Panc1 (cell line): ENCODE results near the gene ATXN1. TPM values are rescaled to one million over a fixed set of nuclear protein-coding genes. Genes with fewer than 3 reads are reported as not detected.

Experiments used
- ATAC-seq: fragments of 200-7000 bp; cut with Tn5 transposase; 2 replicates; pipeline ENCODE4 v1.9.1; 2020; ENCODE audit warnings: mild to moderate bottlenecking, moderate library complexity
- BruUV-seq: library from RNA; stranded (reverse); fragments of 400-500 nt; replicated peaks from 2 replicates; lab custom pipeline; 2021; lab: Mats Ljungman, UMichigan
- CTCF ChIA-PET: fragments of 300-600 bp; sonication (Branson Sonifier 250); formaldehyde crosslinking; loops from one replicate; lab custom pipeline; 2022; ENCODE audit warnings: antibody characterized with exemption; lab: Charles Lee
- POLR2A ChIA-PET: fragments of 300-600 bp; sonication (Branson Sonifier 250); formaldehyde crosslinking; loops from one replicate; lab custom pipeline; 2022; ENCODE audit warnings: antibody characterized with exemption; lab: Charles Lee
- DNase-seq: peaks from one replicate; pipeline ENCODE4 v3.0.0-alpha.2; 2010; ENCODE audit warnings: low read depth, low spot score
- H3K27ac ChIP-seq: 2 replicates; pipeline ENCODE4 v1.5.1; 2011; ENCODE audit warnings: mild to moderate bottlenecking, low read length, inconsistent platforms
- H3K27me3 ChIP-seq: fragments of 200-500 bp; sonication (Bioruptor generic); 2 replicates; pipeline ENCODE4 v1.6.0; 2014; ENCODE audit warnings: low read length, inconsistent platforms; ENCODE audit not compliant: control insufficient read depth, insufficient read depth
- H3K36me3 ChIP-seq: fragments of 200-500 bp; sonication (Bioruptor generic); 2 replicates; pipeline ENCODE4 v1.5.1; 2014; ENCODE audit warnings: inconsistent platforms, mild to moderate bottlenecking, low read length, moderate library complexity; ENCODE audit not compliant: control insufficient read depth, insufficient read depth
- H3K4me1 ChIP-seq: 2 replicates; pipeline ENCODE4 v1.5.1; 2011; ENCODE audit warnings: inconsistent platforms, mild to moderate bottlenecking, low read length, moderate library complexity; ENCODE audit not compliant: control insufficient read depth, insufficient read depth
- H3K4me3 ChIP-seq, 2 experiments: 2 replicates each; pipeline ENCODE4 v1.5.1; 2011 to 2012; ENCODE audit warnings: low read depth in 2 of 2, low read length in 2 of 2, mild to moderate bottlenecking in 2 of 2, inconsistent platforms in 1 of 2, moderate library complexity in 1 of 2
- H3K9me3 ChIP-seq: fragments of 200-500 bp; sonication (Bioruptor generic); 2 replicates; pipeline ENCODE4 v1.5.1; 2014; ENCODE audit warnings: low read depth, mild to moderate bottlenecking, inconsistent platforms, low read length, moderate library complexity; ENCODE audit not compliant: control insufficient read depth, insufficient read depth
- POLR2AphosphoS5 ChIP-seq: IDR thresholded peaks from 2 replicates; pipeline ENCODE4 v1.6.1; 2012; ENCODE audit warnings: mild to moderate bottlenecking, low read depth, low read length, moderate library complexity
- SIN3A ChIP-seq: IDR thresholded peaks from 2 replicates; pipeline ENCODE4 v1.6.1; 2012; ENCODE audit warnings: low read depth, mild to moderate bottlenecking, low read length, moderate library complexity, borderline replicate concordance; ENCODE audit not compliant: insufficient read depth
- TCF7L2 ChIP-seq: IDR thresholded peaks from 2 replicates; pipeline ENCODE4 v1.6.1; 2011; ENCODE audit warnings: mild to moderate bottlenecking, low read depth, low read length, inconsistent platforms
- in situ Hi-C: cut with HindIII; loops from 2 replicates; pipeline ENCODE4 v1.10.0; 2016; ENCODE audit warnings: low sequenced_read_pairs, low pct_unique_long_range_greater_than_20kb
- intact Hi-C: fragments of 100-400 bp; cut with micrococcal nuclease; formaldehyde crosslinking; loops from one replicate; pipeline ENCODE4 v1.10.0; 2022; ENCODE audit not compliant: unreplicated experiment
- total RNA-seq: library from RNA; stranded (reverse); gene quantifications from one replicate; pipeline ENCODE4 v1.2.1, GENCODE V29; 2021; ENCODE audit not compliant: unreplicated experiment
- TF ChIP-seq, protein P1 (sequence below), 2 experiments: IDR thresholded peaks; 2 replicates each; pipeline ENCODE4 v1.6.1; 2011 to 2012; ENCODE audit warnings: low read depth in 2 of 2, control low read depth in 1 of 2, low read length in 1 of 2, mild to moderate bottlenecking in 1 of 2, moderate library complexity in 1 of 2; ENCODE audit not compliant: insufficient read depth in 1 of 2
- TF ChIP-seq, protein P2 (sequence below): fragments of 450-650 bp; IDR thresholded peaks from 2 replicates; pipeline ENCODE4 v1.5.1; 2017; ENCODE audit warnings: mild to moderate bottlenecking

Gene ATXN1
- total RNA-seq, 1 experiment from 2014 or later, result 67.1 TPM

- H3K4me3 ChIP-seq, result no peak overlapping the region
- H3K4me1 ChIP-seq, result peaks cover 7% of the 10 kb centered on the region; the same call in 1 of the 2 replicates
- ChIA-PET POLR2A (no interaction called here), CTCF (no interaction called here)
- intact Hi-C loops (no loop called here), in situ Hi-C loops (no loop called here)
- no peaks in the 10 kb centered on the region for H3K27me3 ChIP-seq
- H3K27ac ChIP-seq, result no peak overlapping the region
- no TSS peak for BruUV-seq
- TF ChIP-seq, protein P1, sequence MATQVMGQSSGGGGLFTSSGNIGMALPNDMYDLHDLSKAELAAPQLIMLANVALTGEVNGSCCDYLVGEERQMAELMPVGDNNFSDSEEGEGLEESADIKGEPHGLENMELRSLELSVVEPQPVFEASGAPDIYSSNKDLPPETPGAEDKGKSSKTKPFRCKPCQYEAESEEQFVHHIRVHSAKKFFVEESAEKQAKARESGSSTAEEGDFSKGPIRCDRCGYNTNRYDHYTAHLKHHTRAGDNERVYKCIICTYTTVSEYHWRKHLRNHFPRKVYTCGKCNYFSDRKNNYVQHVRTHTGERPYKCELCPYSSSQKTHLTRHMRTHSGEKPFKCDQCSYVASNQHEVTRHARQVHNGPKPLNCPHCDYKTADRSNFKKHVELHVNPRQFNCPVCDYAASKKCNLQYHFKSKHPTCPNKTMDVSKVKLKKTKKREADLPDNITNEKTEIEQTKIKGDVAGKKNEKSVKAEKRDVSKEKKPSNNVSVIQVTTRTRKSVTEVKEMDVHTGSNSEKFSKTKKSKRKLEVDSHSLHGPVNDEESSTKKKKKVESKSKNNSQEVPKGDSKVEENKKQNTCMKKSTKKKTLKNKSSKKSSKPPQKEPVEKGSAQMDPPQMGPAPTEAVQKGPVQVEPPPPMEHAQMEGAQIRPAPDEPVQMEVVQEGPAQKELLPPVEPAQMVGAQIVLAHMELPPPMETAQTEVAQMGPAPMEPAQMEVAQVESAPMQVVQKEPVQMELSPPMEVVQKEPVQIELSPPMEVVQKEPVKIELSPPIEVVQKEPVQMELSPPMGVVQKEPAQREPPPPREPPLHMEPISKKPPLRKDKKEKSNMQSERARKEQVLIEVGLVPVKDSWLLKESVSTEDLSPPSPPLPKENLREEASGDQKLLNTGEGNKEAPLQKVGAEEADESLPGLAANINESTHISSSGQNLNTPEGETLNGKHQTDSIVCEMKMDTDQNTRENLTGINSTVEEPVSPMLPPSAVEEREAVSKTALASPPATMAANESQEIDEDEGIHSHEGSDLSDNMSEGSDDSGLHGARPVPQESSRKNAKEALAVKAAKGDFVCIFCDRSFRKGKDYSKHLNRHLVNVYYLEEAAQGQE (IDR thresholded peaks at IDR 0.05; ENCODE audit: insufficient read depth in 1 of 2, low read depth in 2 of 2, low read length in 1 of 2), result no peak
- TF ChIP-seq TCF7L2 (no peak), POLR2AphosphoS5 (no peak), SIN3A (no peak)
- TF ChIP-seq, protein P2, sequence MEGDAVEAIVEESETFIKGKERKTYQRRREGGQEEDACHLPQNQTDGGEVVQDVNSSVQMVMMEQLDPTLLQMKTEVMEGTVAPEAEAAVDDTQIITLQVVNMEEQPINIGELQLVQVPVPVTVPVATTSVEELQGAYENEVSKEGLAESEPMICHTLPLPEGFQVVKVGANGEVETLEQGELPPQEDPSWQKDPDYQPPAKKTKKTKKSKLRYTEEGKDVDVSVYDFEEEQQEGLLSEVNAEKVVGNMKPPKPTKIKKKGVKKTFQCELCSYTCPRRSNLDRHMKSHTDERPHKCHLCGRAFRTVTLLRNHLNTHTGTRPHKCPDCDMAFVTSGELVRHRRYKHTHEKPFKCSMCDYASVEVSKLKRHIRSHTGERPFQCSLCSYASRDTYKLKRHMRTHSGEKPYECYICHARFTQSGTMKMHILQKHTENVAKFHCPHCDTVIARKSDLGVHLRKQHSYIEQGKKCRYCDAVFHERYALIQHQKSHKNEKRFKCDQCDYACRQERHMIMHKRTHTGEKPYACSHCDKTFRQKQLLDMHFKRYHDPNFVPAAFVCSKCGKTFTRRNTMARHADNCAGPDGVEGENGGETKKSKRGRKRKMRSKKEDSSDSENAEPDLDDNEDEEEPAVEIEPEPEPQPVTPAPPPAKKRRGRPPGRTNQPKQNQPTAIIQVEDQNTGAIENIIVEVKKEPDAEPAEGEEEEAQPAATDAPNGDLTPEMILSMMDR, result no peak
- no peak for ATAC-seq
- DNase-seq, result no peak
- H3K9me3 ChIP-seq, result no peaks in the 10 kb centered on the region
- no peaks in the 10 kb centered on the region for H3K36me3 ChIP-seq
Measured at GRCh38 chr6:16654701-16655100, 106.6 kb downstream of the ATXN1 start.

- H3K4me1 ChIP-seq, result no peaks in the 10 kb centered on the region
- ChIA-PET CTCF (no interaction called here), POLR2A (no interaction called here)
- in situ Hi-C loops, result no loop called here
- TF ChIP-seq, protein P2, result no peak
- no peak for TF ChIP-seq POLR2AphosphoS5
- BruUV-seq, result no TSS peak
- intact Hi-C loops, result no loop called here
- no peaks in the 10 kb centered on the region for H3K9me3 ChIP-seq
- H3K4me3 ChIP-seq, result no peak overlapping the region
- ATAC-seq, result no peak
- no peaks in the 10 kb centered on the region for H3K27me3 ChIP-seq
- no peaks in the 10 kb centered on the region for H3K36me3 ChIP-seq
- no peak for DNase-seq
- no peak overlapping the region for H3K27ac ChIP-seq
Measured at GRCh38 chr6:16653226-16653625, 108.0 kb downstream of the ATXN1 start.
